Right lobe of liver (tissue), 6 donors: ENCODE results near the gene LTBP1. TPM values are rescaled to one million over a fixed set of nuclear protein-coding genes. Genes with fewer than 3 reads are reported as not detected.

Source experiments
- ATAC-seq, 4 donors: fragments of 200-7000 bp; cut with Tn5 transposase; one replicate each; pipeline ENCODE4 v1.9.1; 2020; ENCODE audit warnings: mild to moderate bottlenecking in 4 of 4, moderate library complexity in 4 of 4
- DNase-seq, 3 donors: peaks; one replicate each; pipeline ENCODE4 v3.0.0-alpha.2; 2020
- H3K27ac ChIP-seq, 3 donors: fragments of 200-600 bp; one replicate each; pipeline ENCODE4 v1.8.0; 2022
- H3K27me3 ChIP-seq, 2 donors: fragments of 200-600 bp; one replicate each; pipeline ENCODE4 v1.8.0; 2022
- H3K36me3 ChIP-seq, 4 donors: fragments of 200-600 bp; sonication (generic) in 1 of 4; one replicate each; pipeline versions ENCODE4 v1.5.1 to v1.8.0; 2017 to 2022; ENCODE audit warnings: control low read depth in 1 of 4
- H3K4me1 ChIP-seq, 4 donors: fragments of 200-600 bp; sonication (generic) in 1 of 4; one replicate each; pipeline versions ENCODE4 v1.5.1 to v1.8.0; 2017 to 2022; ENCODE audit warnings: control low read depth in 1 of 4
- H3K4me3 ChIP-seq, 3 donors: fragments of 200-600 bp; one replicate each; pipeline ENCODE4 v1.8.0; 2022
- H3K9me3 ChIP-seq, 4 donors: fragments of 200-600 bp; sonication (generic) in 1 of 4; one replicate each; pipeline versions ENCODE4 v1.5.1 to v1.8.0; 2017 to 2022; ENCODE audit warnings: control low read depth in 1 of 4
- CTCF ChIP-seq, 4 donors: fragments of 200-600 bp in 3 of 4; fragments of 450-650 bp in 1 of 4; IDR thresholded peaks; one replicate each; pipeline versions ENCODE4 v1.5.1 to v1.8.0; 2016 to 2022; ENCODE audit warnings: antibody characterized with exemption in 4 of 4, mild to moderate bottlenecking in 2 of 4
- POLR2A ChIP-seq: fragments of 450-650 bp; IDR thresholded peaks from one replicate; pipeline ENCODE4 v1.6.1; 2017; ENCODE audit warnings: antibody characterized with exemption, mild to moderate bottlenecking
- WGBS: methylation state at CpG from one replicate; pipeline ENCODE4 v1.1.6; 2018; ENCODE audit warnings: low coverage, low lambda C conversion rate; ENCODE audit not compliant: insufficient coverage; ENCODE audit errors: missing lambda C conversion rate; 5-methylcytosine and 5-hydroxymethylcytosine counted together
- intact Hi-C, 2 donors: fragments of 100-400 bp; cut with DNase I; formaldehyde crosslinking; loops; one replicate each; pipeline versions ENCODE4 v1.11.2 to v1.14.1; 2022
- total RNA-seq, 6 experiments: library from RNA; depleted of rRNA in 2 of 6; stranded (reverse); fragments of >200 nt in 2 of 6; fragmentation: NEBNext Ultra II Directional in 3 of 6; extraction: Animal tissue kit (Norgen Biotek cat#: 25700) in 3 of 6; gene quantifications; one replicate each; pipeline versions ENCODE4 v1.1.0 to v1.2.4, GENCODE V29; 2016 to 2023
- donor health status: DM: no; HTN: yes; CAD: no.
- donor health status: DM: no; HTN: no; CAD: no.
- donor health status: DM: no; HTN: no; CAD: no.
- donor health status: DM: no; HTN: yes; CAD: no.
- donor health status: DM: no; HTN: yes; CAD: no.

LTBP1 gene
- total RNA-seq, 6 experiments from 2014 or later = 5.4 to 14.2 (median 9.1) TPM

DNA sequence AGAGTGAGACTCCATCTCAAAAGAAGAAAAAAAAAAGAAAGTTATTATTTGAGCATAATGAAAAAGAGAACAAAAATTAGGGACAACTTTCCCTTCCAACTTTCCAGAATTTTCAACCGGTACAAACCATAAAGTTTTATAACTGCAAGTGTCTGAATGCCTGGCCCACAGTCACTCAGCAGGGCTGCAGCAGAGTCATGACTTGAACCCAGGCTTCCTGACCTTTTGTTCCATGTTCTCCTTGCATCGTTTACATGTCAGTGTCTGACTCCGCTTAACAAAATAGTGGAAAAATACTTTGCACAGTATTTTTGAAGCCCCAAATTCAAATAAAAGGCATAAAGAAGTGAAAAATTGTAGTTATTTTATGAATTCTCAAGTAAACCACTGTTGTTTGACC lies 82.7 kb downstream of the LTBP1 start:
- DNase-seq (no peak), ATAC-seq (no peak)
- Histone ChIP-seq H3K9me3 (no peaks in the 10 kb centered on the region), H3K27ac (no peak overlapping the region), H3K4me1 (no peaks in the 10 kb centered on the region), H3K36me3 (no peaks in the 10 kb centered on the region), H3K4me3 (no peak overlapping the region), H3K27me3 (no peaks in the 10 kb centered on the region)
- intact Hi-C loops = no loop called here
- 79% methylated on average over 3 of the region's 3 CpGs for WGBS
- TF ChIP-seq POLR2A (no peak), CTCF (IDR thresholded peaks at IDR 0.05) (no peak)

DNA sequence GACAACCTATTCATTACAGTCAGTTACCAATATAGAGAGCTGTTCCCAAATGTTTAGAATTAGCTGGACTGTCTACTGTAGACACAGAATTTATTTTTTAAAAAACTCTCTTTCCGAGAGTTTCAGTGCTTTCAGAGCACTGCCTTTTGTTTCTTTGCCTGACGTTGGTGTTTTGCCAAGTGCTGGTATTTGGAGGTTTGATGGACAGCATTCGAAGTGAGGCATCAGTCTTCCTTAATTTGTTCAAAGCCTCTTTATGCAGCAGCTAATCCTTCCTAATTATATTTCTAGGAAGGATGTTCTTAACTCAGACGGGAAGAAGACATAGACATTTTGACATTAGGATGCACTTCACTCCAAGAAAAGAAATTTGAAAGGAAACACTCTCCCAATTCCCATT lies 83.2 kb downstream of the LTBP1 start:
- no peak for TF ChIP-seq CTCF (IDR thresholded peaks at IDR 0.05)
- TF ChIP-seq POLR2A = no peak
- Histone ChIP-seq H3K36me3 (no peaks in the 10 kb centered on the region), H3K4me1 (no peaks in the 10 kb centered on the region), H3K4me3 (no peak overlapping the region), H3K27ac (no peak overlapping the region), H3K9me3 (no peaks in the 10 kb centered on the region), H3K27me3 (no peaks in the 10 kb centered on the region)
- no peak for DNase-seq
- intact Hi-C loops = no loop called here
- 61% methylated on average over 4 of the region's 4 CpGs for WGBS
- no peak for ATAC-seq

DNA sequence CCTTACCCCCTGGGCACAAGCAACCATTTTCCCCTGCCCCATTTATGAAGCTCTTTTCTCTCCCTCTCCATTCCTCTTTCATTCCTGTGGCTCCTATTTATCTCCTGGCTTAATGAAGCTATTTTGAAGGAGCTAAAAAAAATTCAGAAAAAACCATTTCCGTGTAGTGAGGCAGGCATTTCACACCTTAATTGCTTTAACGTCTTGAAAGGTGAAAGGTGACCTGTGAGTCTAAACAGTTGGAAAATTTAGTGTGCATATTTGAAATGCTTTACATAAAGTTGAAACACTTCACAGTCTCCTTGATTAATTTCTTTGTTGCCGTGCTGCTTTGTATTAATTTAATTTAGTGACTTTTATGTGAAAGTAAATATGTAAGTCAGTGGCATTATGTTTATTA lies 83.6 kb downstream of the LTBP1 start:
- no peaks in the 10 kb centered on the region for H3K4me1 ChIP-seq
- H3K36me3 ChIP-seq = no peaks in the 10 kb centered on the region
- no peak overlapping the region for H3K4me3 ChIP-seq
- DNase-seq (no peak), ATAC-seq (no peak)
- no peaks in the 10 kb centered on the region for H3K27me3 ChIP-seq
- intact Hi-C loops = no loop called here
- no peaks in the 10 kb centered on the region for H3K9me3 ChIP-seq
- H3K27ac ChIP-seq = no peak overlapping the region
- 86% methylated on average over 3 of the region's 3 CpGs for WGBS
- TF ChIP-seq POLR2A = no peak
- no peak for TF ChIP-seq CTCF (IDR thresholded peaks at IDR 0.05)

- no peak for DNase-seq
- Histone ChIP-seq H3K9me3 (no peaks in the 10 kb centered on the region), H3K4me3 (no peak overlapping the region), H3K27me3 (no peaks in the 10 kb centered on the region), H3K4me1 (no peaks in the 10 kb centered on the region), H3K36me3 (no peaks in the 10 kb centered on the region), H3K27ac (no peak overlapping the region)
- intact Hi-C loops = no loop called here
- no peak for ATAC-seq
- TF ChIP-seq CTCF (IDR thresholded peaks at IDR 0.05) (no peak), POLR2A (no peak)
- WGBS = 78% methylated on average over 2 of the region's 2 CpGs
Measured at GRCh38 chr2:33032245-33032644, 85.5 kb downstream of the LTBP1 start.

GRCh38 chr2:33033606-33034081 lies 86.9 kb downstream of the LTBP1 start:
- Histone ChIP-seq H3K27me3 (no peaks in the 10 kb centered on the region), H3K27ac (no peak overlapping the region), H3K36me3 (no peaks in the 10 kb centered on the region), H3K4me1 (peaks cover 0 to 1% (median 0%) of the 10 kb centered on the region in 4 donors), H3K9me3 (no peaks in the 10 kb centered on the region), H3K4me3 (no peak overlapping the region)
- ATAC-seq (peak; percentile 89 to 91 (median 90)), DNase-seq (no peak)
- TF ChIP-seq POLR2A (no peak), CTCF (IDR thresholded peaks at IDR 0.05) (peak; percentile 67 to 76 (median 68))
- WGBS = 57% methylated on average over 6 of the region's 7 CpGs
- intact Hi-C loops = no loop called here
